Upper lobe of left lung (tissue), 6 donors: ENCODE data around the gene KAT2B. TPM values are rescaled to one million over a fixed set of nuclear protein-coding genes. Genes with fewer than 3 reads are reported as not detected.

Experiments
- ATAC-seq, 2 donors: fragments of 200-7000 bp; cut with Tn5 transposase; one replicate each; pipeline ENCODE4 v1.9.1; 2022; ENCODE audit warnings: mild to moderate bottlenecking in 2 of 2, moderate library complexity in 2 of 2; ENCODE audit not compliant: low FRiP score in 2 of 2
- DNase-seq, 2 donors: peaks; one replicate each; pipeline ENCODE4 v3.0.0-alpha.2; 2019 to 2020
- H3K27ac ChIP-seq, 4 donors: fragments of 200-600 bp; sonication (generic); one replicate each; pipeline ENCODE4 v1.5.1; 2016 to 2019
- H3K27me3 ChIP-seq, 4 donors: fragments of 200-600 bp; sonication (generic); one replicate each; pipeline ENCODE4 v1.5.1; 2017 to 2019
- H3K36me3 ChIP-seq, 4 donors: fragments of 200-600 bp; sonication (generic); one replicate each; pipeline ENCODE4 v1.5.1; 2016 to 2019
- H3K4me1 ChIP-seq, 4 donors: fragments of 200-600 bp; sonication (generic); one replicate each; pipeline ENCODE4 v1.5.1; 2018 to 2019
- H3K4me3 ChIP-seq, 4 donors: fragments of 200-600 bp; sonication (generic); one replicate each; pipeline ENCODE4 v1.5.1; 2017 to 2019; ENCODE audit warnings: mild to moderate bottlenecking in 2 of 4, moderate library complexity in 1 of 4
- H3K9me3 ChIP-seq, 4 donors: fragments of 200-600 bp; sonication (generic); one replicate each; pipeline ENCODE4 v1.5.1; 2018 to 2019
- EP300 ChIP-seq, 4 donors: sonication (generic); formaldehyde crosslinking; IDR thresholded peaks; one replicate each; pipeline ENCODE4 v1.5.1; 2017; ENCODE audit warnings: antibody characterized with exemption in 4 of 4, control low read depth in 2 of 4
- POLR2A ChIP-seq, 4 donors: fragments of 450-650 bp; IDR thresholded peaks; one replicate each; pipeline ENCODE4 v1.5.1; 2016 to 2017; ENCODE audit warnings: antibody characterized with exemption in 4 of 4, mild to moderate bottlenecking in 2 of 4
- POLR2AphosphoS5 ChIP-seq, 2 donors: sonication (generic); formaldehyde crosslinking; IDR thresholded peaks; one replicate each; pipeline ENCODE4 v1.5.1; 2017; ENCODE audit warnings: antibody characterized with exemption in 2 of 2
- WGBS, 2 donors: methylation state at CpG; one replicate each; pipeline ENCODE4 v1.1.5; 2017 to 2018; 5-methylcytosine and 5-hydroxymethylcytosine counted together
- total RNA-seq, 6 donors: library from RNA; depleted of rRNA in 4 of 6; stranded (reverse); fragments of >200 nt in 4 of 6; gene quantifications; one replicate each; pipeline versions ENCODE4 v1.1.0 to v1.2.1, GENCODE V29; 2016 to 2021
- TF ChIP-seq, protein P1 (sequence below), 6 experiments: fragments of 450-650 bp in 4 of 6; fragments of 200-600 bp in 2 of 6; sonication (generic) in 2 of 6; IDR thresholded peaks; one replicate each; pipeline ENCODE4 v1.5.1; 2016 to 2019; ENCODE audit warnings: antibody characterized with exemption in 6 of 6
- donor health status: DM: no; HTN: no; CAD: no; lungs with moderate emphysema.
- donor health status: DM: no; HTN: yes; CAD: no; lungs with severe emphysema.

The KAT2B gene
- total RNA-seq, 6 donors from 2014 or later: 19.3 to 58.9 (median 31.9) TPM

DNA sequence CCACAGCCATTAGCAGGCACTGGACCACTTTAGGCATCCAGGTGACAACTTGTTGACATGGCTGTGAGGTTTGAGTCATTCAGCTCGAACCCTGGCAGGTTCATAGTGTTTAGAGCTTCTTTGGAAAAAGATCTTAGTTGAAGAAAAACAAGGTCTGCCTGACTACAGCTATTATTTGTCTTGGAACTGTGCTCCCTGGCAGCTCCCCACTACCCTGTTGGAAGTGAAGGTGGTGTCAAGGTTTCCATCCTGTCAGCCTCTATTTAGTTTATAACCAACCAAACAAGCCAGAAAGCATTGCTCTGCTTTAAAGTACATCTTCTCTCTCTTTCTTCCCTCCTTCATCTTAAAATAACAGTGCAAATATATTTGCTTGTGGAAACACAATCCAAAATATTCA lies 56.8 kb downstream of the KAT2B start:
- Histone ChIP-seq H3K27ac (no peak overlapping the region), H3K4me3 (no peak overlapping the region), H3K4me1 (peaks cover 3 to 7% (median 6%) of the 10 kb centered on the region in 4 donors), H3K27me3 (no peaks in the 10 kb centered on the region), H3K9me3 (no peaks in the 10 kb centered on the region), H3K36me3 (peaks cover 0 to 21% (median 3%) of the 10 kb centered on the region in 4 donors)
- ATAC-seq (no peak), DNase-seq (no peak)
- TF ChIP-seq EP300 (IDR thresholded peaks at IDR 0.05) (no peak), POLR2AphosphoS5 (IDR thresholded peaks at IDR 0.05) (no peak), POLR2A (IDR thresholded peaks at IDR 0.05) (no peak)
- TF ChIP-seq, protein P1, sequence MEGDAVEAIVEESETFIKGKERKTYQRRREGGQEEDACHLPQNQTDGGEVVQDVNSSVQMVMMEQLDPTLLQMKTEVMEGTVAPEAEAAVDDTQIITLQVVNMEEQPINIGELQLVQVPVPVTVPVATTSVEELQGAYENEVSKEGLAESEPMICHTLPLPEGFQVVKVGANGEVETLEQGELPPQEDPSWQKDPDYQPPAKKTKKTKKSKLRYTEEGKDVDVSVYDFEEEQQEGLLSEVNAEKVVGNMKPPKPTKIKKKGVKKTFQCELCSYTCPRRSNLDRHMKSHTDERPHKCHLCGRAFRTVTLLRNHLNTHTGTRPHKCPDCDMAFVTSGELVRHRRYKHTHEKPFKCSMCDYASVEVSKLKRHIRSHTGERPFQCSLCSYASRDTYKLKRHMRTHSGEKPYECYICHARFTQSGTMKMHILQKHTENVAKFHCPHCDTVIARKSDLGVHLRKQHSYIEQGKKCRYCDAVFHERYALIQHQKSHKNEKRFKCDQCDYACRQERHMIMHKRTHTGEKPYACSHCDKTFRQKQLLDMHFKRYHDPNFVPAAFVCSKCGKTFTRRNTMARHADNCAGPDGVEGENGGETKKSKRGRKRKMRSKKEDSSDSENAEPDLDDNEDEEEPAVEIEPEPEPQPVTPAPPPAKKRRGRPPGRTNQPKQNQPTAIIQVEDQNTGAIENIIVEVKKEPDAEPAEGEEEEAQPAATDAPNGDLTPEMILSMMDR (IDR thresholded peaks at IDR 0.05): no peak
- WGBS, 2 donors: 56 to 70% methylated on average over 1 of the region's 1 CpG

DNA sequence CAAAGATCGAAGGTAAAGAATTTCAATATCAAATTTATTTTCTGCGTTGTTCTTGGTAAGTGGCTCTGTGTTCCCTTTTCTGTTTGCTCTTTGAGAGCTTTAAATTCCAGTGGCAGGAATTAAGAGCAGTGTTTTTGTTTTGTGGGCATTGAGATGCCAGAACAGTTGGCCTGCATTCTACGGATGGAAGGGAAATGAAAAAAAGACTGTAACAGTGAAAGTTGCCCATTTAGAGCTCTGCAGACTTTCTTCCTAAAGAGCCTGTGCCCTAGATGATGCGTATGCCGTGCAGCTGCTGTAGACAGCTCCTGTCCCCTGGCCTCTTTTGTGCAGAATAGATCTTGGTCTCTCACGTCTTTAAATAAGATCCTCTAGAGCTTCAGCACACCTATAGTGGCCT lies 58.8 kb downstream of the KAT2B start:
- Histone ChIP-seq H3K4me3 (no peak overlapping the region), H3K36me3 (peaks cover 0 to 21% (median 3%) of the 10 kb centered on the region in 4 donors), H3K9me3 (no peaks in the 10 kb centered on the region), H3K27ac (peak overlapping the region in 1 of 4 donors; percentile 6), H3K4me1 (peaks cover 3 to 7% (median 6%) of the 10 kb centered on the region in 4 donors), H3K27me3 (no peaks in the 10 kb centered on the region)
- WGBS, 2 donors: 72 to 74% methylated on average over 6 of the region's 6 CpGs
- TF ChIP-seq POLR2AphosphoS5 (IDR thresholded peaks at IDR 0.05) (no peak), POLR2A (IDR thresholded peaks at IDR 0.05) (no peak), EP300 (IDR thresholded peaks at IDR 0.05) (no peak)
- TF ChIP-seq, protein P1 (IDR thresholded peaks at IDR 0.05): no peak
- ATAC-seq (no peak), DNase-seq (no peak)

GRCh38 chr3:20100151-20100550 lies 59.9 kb downstream of the KAT2B start:
- Histone ChIP-seq H3K36me3 (peaks cover 0 to 21% (median 3%) of the 10 kb centered on the region in 4 donors), H3K4me1 (peaks cover 3 to 7% (median 6%) of the 10 kb centered on the region in 4 donors), H3K27ac (peak overlapping the region in 1 of 4 donors; percentile 6), H3K9me3 (no peaks in the 10 kb centered on the region), H3K27me3 (no peaks in the 10 kb centered on the region), H3K4me3 (no peak overlapping the region)
- ATAC-seq: no peak
- TF ChIP-seq POLR2AphosphoS5 (IDR thresholded peaks at IDR 0.05) (no peak), EP300 (IDR thresholded peaks at IDR 0.05) (no peak), POLR2A (IDR thresholded peaks at IDR 0.05) (no peak)
- TF ChIP-seq, protein P1 (IDR thresholded peaks at IDR 0.05): no peak
- no peak for DNase-seq
- WGBS, 2 donors: 82 to 91% methylated on average over 1 of the region's 1 CpG

- Histone ChIP-seq H3K4me1 (peaks cover 2 to 7% (median 4%) of the 10 kb centered on the region in 4 donors), H3K9me3 (no peaks in the 10 kb centered on the region), H3K4me3 (no peak overlapping the region), H3K27me3 (no peaks in the 10 kb centered on the region), H3K27ac (no peak overlapping the region), H3K36me3 (peaks cover 0 to 16% (median 0%) of the 10 kb centered on the region in 4 donors)
- DNase-seq: no peak
- TF ChIP-seq, protein P1 (IDR thresholded peaks at IDR 0.05): no peak
- no peak for TF ChIP-seq POLR2AphosphoS5 (IDR thresholded peaks at IDR 0.05)
- TF ChIP-seq POLR2A (IDR thresholded peaks at IDR 0.05): no peak
- TF ChIP-seq EP300 (IDR thresholded peaks at IDR 0.05): no peak
- 91 to 92% methylated on average over 5 of the region's 5 CpGs for WGBS, 2 donors
- no peak for ATAC-seq
Observed at GRCh38 chr3:20101041-20101440, 60.8 kb downstream of the KAT2B start.

DNA sequence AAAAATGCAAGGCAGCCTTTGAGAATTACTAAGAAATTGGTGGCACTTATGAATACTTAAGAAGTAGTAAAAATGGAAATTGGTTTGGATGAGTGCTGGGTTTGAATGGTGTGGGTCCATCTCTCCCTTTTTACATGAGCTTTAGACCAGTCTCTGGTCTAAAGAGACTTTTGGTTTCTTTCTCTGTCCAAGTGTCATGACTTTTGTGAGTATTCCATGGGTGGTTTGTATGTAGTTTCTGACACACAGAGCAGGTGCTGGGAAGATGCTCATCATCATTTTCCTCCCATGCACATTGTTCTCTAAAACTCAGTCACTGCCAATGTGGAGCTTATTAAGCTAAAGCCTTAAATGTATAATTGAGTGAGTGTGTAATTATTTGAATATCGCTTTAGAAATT lies 63.5 kb downstream of the KAT2B start:
- TF ChIP-seq EP300 (IDR thresholded peaks at IDR 0.05) (no peak), POLR2AphosphoS5 (IDR thresholded peaks at IDR 0.05) (no peak), POLR2A (IDR thresholded peaks at IDR 0.05) (no peak)
- TF ChIP-seq, protein P1 (IDR thresholded peaks at IDR 0.05): no peak
- no peaks in the 10 kb centered on the region for H3K27me3 ChIP-seq

More for the DNA sequence above, 63.5 kb downstream of the KAT2B start:
- no peaks in the 10 kb centered on the region for H3K4me1 ChIP-seq
- H3K27ac ChIP-seq: no peak overlapping the region
- no peak overlapping the region for H3K4me3 ChIP-seq
- no peak for DNase-seq
- ATAC-seq: no peak
- H3K36me3 ChIP-seq: peaks cover 0 to 16% (median 0%) of the 10 kb centered on the region in 4 donors
- 100% methylated on average over 1 of the region's 1 CpG for WGBS, 2 donors
- H3K9me3 ChIP-seq: no peaks in the 10 kb centered on the region
